Mesothelial cell of epicardium (in vitro differentiated cells): ENCODE measurements around the gene MBL2. TPM values are rescaled to one million over a fixed set of nuclear protein-coding genes. Genes with fewer than 3 reads are reported as not detected.

Experiments
- DNase-seq, 2 experiments: peaks; one replicate each; pipeline ENCODE4 v3.0.0; 2021; ENCODE audit warnings: low spot score in 2 of 2; ENCODE audit not compliant: unreplicated experiment in 2 of 2
- H3K27ac Mint-ChIP-seq: 2 replicates; pipeline ENCODE4 v1.8.0; 2021; ENCODE audit warnings: mixed read lengths
- H3K27me3 Mint-ChIP-seq: 2 replicates; pipeline ENCODE4 v1.8.0; 2021; ENCODE audit warnings: low read depth, mixed read lengths
- H3K36me3 Mint-ChIP-seq: 2 replicates; pipeline ENCODE4 v1.8.0; 2021; ENCODE audit warnings: mixed read lengths
- H3K4me1 Mint-ChIP-seq: 2 replicates; pipeline ENCODE4 v1.8.0; 2021; ENCODE audit warnings: mixed read lengths
- H3K4me3 Mint-ChIP-seq: 2 replicates; pipeline ENCODE4 v1.8.0; 2021; ENCODE audit warnings: mild to moderate bottlenecking, moderate library complexity, mixed read lengths
- H3K9me3 Mint-ChIP-seq: 2 replicates; pipeline ENCODE4 v1.8.0; 2021; ENCODE audit warnings: mixed read lengths
- total RNA-seq: library from RNA; stranded (reverse); gene quantifications from 3 replicates; pipeline ENCODE4 v1.2.1, GENCODE V29; 2021
- TF ChIP-seq, protein P1 (sequence below): fragments of 200-600 bp; sonication (generic); IDR thresholded peaks from one replicate; pipeline ENCODE4 v1.5.0; 2021; ENCODE audit warnings: antibody characterized with exemption; ENCODE audit not compliant: unreplicated experiment

The MBL2 gene
- total RNA-seq, 1 donor from 2014 or later = not detected

DNA sequence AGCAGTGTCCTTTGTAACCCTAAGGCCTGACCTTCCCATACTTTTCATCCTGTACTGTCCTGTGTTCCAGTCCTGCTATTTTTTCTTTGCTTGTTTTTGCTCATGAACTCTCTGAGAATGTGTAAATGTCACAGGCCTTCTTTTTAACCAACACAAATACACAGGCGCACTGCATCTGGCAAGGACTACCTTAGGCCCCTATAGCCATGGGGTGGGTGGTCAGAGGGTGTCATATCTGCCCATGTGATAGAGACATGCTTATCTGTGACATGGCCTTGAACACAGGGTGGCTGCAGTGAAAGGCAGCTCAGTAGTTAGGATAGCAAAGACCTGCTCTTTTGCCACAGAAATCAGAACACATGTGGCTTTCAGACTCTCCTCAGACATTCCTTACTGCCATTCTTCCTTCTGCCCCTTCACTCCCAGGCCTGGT is 3.9 kb upstream of the MBL2 start:
- DNase-seq = no peak
- Mint-ChIP-seq H3K4me1 (no peaks in the 10 kb centered on the region), H3K27ac (no peak overlapping the region), H3K9me3 (no peaks in the 10 kb centered on the region), H3K4me3 (no peak overlapping the region), H3K27me3 (no peaks in the 10 kb centered on the region), H3K36me3 (no peaks in the 10 kb centered on the region)
- TF ChIP-seq, protein P1, sequence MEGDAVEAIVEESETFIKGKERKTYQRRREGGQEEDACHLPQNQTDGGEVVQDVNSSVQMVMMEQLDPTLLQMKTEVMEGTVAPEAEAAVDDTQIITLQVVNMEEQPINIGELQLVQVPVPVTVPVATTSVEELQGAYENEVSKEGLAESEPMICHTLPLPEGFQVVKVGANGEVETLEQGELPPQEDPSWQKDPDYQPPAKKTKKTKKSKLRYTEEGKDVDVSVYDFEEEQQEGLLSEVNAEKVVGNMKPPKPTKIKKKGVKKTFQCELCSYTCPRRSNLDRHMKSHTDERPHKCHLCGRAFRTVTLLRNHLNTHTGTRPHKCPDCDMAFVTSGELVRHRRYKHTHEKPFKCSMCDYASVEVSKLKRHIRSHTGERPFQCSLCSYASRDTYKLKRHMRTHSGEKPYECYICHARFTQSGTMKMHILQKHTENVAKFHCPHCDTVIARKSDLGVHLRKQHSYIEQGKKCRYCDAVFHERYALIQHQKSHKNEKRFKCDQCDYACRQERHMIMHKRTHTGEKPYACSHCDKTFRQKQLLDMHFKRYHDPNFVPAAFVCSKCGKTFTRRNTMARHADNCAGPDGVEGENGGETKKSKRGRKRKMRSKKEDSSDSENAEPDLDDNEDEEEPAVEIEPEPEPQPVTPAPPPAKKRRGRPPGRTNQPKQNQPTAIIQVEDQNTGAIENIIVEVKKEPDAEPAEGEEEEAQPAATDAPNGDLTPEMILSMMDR = no peak

- Mint-ChIP-seq H3K27ac (no peak overlapping the region), H3K4me1 (no peaks in the 10 kb centered on the region), H3K36me3 (no peaks in the 10 kb centered on the region), H3K27me3 (no peaks in the 10 kb centered on the region), H3K9me3 (no peaks in the 10 kb centered on the region), H3K4me3 (no peak overlapping the region)
- TF ChIP-seq, protein P1 = no peak
- DNase-seq = no peak
Measured at GRCh38 chr10:52775132-52775647, 2.6 kb upstream of the MBL2 start.

- TF ChIP-seq, protein P1 = no peak
- DNase-seq = no peak
- H3K4me1 Mint-ChIP-seq = no peaks in the 10 kb centered on the region
- no peaks in the 10 kb centered on the region for H3K9me3 Mint-ChIP-seq
- no peak overlapping the region for H3K27ac Mint-ChIP-seq
- no peaks in the 10 kb centered on the region for H3K36me3 Mint-ChIP-seq
- H3K27me3 Mint-ChIP-seq = no peaks in the 10 kb centered on the region
- no peak overlapping the region for H3K4me3 Mint-ChIP-seq
Measured at GRCh38 chr10:52774600-52775106, 2.1 kb upstream of the MBL2 start.

- DNase-seq = no peak
- H3K36me3 Mint-ChIP-seq = no peaks in the 10 kb centered on the region
- no peak overlapping the region for H3K27ac Mint-ChIP-seq
- H3K4me1 Mint-ChIP-seq = no peaks in the 10 kb centered on the region
- no peaks in the 10 kb centered on the region for H3K9me3 Mint-ChIP-seq
- H3K27me3 Mint-ChIP-seq = no peaks in the 10 kb centered on the region
- H3K4me3 Mint-ChIP-seq = no peak overlapping the region
- TF ChIP-seq, protein P1 = no peak
Measured at GRCh38 chr10:52774182-52774581, 1.6 kb upstream of the MBL2 start.

GRCh38 chr10:52771534-52772445 is 794 bp downstream of the MBL2 start:
- Mint-ChIP-seq H3K4me1 (no peaks in the 10 kb centered on the region), H3K36me3 (no peaks in the 10 kb centered on the region), H3K27ac (no peak overlapping the region), H3K27me3 (no peaks in the 10 kb centered on the region), H3K4me3 (no peak overlapping the region), H3K9me3 (no peaks in the 10 kb centered on the region)
- TF ChIP-seq, protein P1 = no peak
- DNase-seq = no peak
